Mesothelial cell of epicardium (in vitro differentiated cells): Measurements from ENCODE around the gene CUBN. TPM values are rescaled to one million over a fixed set of nuclear protein-coding genes. Genes with fewer than 3 reads are reported as not detected.
A peak's percentile ranks its signal among the peaks of the same experiment; 100 is the strongest.

Source experiments
- DNase-seq, 2 experiments: peaks; one replicate each; pipeline ENCODE4 v3.0.0; 2021; ENCODE audit warnings: low spot score in 2 of 2; ENCODE audit not compliant: unreplicated experiment in 2 of 2
- H3K27ac Mint-ChIP-seq: 2 replicates; pipeline ENCODE4 v1.8.0; 2021; ENCODE audit warnings: mixed read lengths
- H3K27me3 Mint-ChIP-seq: 2 replicates; pipeline ENCODE4 v1.8.0; 2021; ENCODE audit warnings: low read depth, mixed read lengths
- H3K36me3 Mint-ChIP-seq: 2 replicates; pipeline ENCODE4 v1.8.0; 2021; ENCODE audit warnings: mixed read lengths
- H3K4me1 Mint-ChIP-seq: 2 replicates; pipeline ENCODE4 v1.8.0; 2021; ENCODE audit warnings: mixed read lengths
- H3K4me3 Mint-ChIP-seq: 2 replicates; pipeline ENCODE4 v1.8.0; 2021; ENCODE audit warnings: mild to moderate bottlenecking, moderate library complexity, mixed read lengths
- H3K9me3 Mint-ChIP-seq: 2 replicates; pipeline ENCODE4 v1.8.0; 2021; ENCODE audit warnings: mixed read lengths
- total RNA-seq: library from RNA; stranded (reverse); gene quantifications from 3 replicates; pipeline ENCODE4 v1.2.1, GENCODE V29; 2021
- TF ChIP-seq, protein P1 (sequence below): fragments of 200-600 bp; sonication (generic); IDR thresholded peaks from one replicate; pipeline ENCODE4 v1.5.0; 2021; ENCODE audit warnings: antibody characterized with exemption; ENCODE audit not compliant: unreplicated experiment

CUBN gene
- total RNA-seq, 1 donor from 2014 or later: 1.5 TPM

DNA sequence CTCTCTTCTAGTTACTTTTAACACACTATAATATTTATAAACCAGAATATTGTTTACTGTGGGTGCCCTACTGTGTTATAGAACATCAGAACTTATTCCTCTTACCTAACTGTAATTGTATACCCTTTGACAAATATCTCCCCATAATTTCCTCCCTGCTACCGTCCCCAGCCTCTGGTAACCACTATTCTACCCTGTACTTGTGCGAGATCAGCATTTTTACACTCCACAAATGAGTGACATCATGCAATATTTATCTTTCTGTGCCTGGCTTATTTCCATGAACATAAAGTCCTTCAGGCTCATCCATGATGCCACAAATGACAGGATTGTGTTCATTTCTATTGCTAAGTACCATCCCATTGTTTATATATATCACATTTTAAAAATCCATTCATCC lies 172.6 kb downstream of the CUBN start:
- no peaks in the 10 kb centered on the region for H3K27me3 Mint-ChIP-seq
- H3K9me3 Mint-ChIP-seq: no peaks in the 10 kb centered on the region
- H3K4me1 Mint-ChIP-seq: peaks cover 10% of the 10 kb centered on the region
- no peak overlapping the region for H3K27ac Mint-ChIP-seq
- H3K4me3 Mint-ChIP-seq: no peak overlapping the region
- H3K36me3 Mint-ChIP-seq: no peaks in the 10 kb centered on the region
- TF ChIP-seq, protein P1, sequence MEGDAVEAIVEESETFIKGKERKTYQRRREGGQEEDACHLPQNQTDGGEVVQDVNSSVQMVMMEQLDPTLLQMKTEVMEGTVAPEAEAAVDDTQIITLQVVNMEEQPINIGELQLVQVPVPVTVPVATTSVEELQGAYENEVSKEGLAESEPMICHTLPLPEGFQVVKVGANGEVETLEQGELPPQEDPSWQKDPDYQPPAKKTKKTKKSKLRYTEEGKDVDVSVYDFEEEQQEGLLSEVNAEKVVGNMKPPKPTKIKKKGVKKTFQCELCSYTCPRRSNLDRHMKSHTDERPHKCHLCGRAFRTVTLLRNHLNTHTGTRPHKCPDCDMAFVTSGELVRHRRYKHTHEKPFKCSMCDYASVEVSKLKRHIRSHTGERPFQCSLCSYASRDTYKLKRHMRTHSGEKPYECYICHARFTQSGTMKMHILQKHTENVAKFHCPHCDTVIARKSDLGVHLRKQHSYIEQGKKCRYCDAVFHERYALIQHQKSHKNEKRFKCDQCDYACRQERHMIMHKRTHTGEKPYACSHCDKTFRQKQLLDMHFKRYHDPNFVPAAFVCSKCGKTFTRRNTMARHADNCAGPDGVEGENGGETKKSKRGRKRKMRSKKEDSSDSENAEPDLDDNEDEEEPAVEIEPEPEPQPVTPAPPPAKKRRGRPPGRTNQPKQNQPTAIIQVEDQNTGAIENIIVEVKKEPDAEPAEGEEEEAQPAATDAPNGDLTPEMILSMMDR: no peak
- DNase-seq: no peak

DNA sequence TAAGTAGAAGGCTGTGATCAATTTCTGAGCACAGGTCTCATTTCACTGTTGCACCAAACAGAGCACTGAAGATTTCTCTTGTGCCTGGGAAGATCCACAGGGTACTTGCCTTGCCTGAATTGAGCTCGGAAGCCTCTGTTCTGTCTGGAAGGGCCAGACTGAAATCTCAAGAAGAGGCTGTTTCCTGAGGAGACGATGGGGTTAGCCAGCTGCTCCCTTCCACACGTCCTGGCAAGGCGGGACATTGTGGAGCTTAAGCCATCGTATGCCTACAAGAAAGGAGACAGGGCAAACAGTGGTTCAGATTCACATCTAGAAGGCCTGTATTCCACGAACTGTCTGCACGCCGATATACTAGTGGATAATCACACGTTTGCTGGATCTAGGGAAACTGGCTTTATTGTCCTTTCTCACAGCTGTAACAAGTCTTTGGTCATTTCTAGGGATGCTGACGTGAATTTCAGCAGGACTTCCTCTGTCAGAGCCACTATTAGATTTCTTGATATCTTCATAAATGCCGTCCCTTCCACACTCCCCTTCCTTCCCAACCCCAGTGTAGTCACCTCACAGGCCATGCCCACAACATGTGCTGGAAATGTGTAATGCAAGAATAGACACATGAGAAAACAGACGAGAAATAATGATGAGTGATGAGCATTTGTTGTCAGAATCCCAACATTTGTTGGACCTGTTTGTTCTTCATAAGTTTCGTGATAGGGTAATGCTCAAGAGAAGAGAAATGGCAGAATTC lies 175.2 kb downstream of the CUBN start:
- TF ChIP-seq, protein P1: no peak
- Mint-ChIP-seq H3K9me3 (no peaks in the 10 kb centered on the region), H3K27ac (no peak overlapping the region), H3K36me3 (no peaks in the 10 kb centered on the region), H3K4me3 (no peak overlapping the region), H3K27me3 (no peaks in the 10 kb centered on the region), H3K4me1 (peaks cover 31% of the 10 kb centered on the region)
- no peak for DNase-seq

DNA sequence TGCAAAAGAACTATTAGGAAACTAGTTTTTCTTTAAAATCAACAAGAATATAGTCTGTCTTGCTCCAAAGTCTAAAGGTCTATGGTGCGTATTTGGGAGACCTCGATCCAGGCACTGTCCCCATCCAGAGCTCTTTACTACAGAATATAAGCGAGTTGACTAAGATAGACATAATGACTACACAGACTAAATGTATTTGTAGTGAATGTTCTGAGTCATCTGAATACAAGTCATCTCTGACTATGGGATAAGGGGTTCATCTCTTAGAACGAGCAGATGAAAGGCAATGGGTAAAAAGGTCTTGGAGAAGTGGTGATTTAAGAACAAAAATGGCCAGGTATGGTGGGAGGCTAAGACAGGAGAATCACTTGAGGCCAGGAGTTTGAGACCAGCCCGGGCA lies 176.3 kb downstream of the CUBN start:
- Mint-ChIP-seq H3K36me3 (no peaks in the 10 kb centered on the region), H3K9me3 (no peaks in the 10 kb centered on the region), H3K27ac (peak overlapping the region; percentile 55), H3K4me1 (peaks cover 31% of the 10 kb centered on the region), H3K27me3 (no peaks in the 10 kb centered on the region), H3K4me3 (no peak overlapping the region)
- TF ChIP-seq, protein P1: no peak
- no peak for DNase-seq

DNA sequence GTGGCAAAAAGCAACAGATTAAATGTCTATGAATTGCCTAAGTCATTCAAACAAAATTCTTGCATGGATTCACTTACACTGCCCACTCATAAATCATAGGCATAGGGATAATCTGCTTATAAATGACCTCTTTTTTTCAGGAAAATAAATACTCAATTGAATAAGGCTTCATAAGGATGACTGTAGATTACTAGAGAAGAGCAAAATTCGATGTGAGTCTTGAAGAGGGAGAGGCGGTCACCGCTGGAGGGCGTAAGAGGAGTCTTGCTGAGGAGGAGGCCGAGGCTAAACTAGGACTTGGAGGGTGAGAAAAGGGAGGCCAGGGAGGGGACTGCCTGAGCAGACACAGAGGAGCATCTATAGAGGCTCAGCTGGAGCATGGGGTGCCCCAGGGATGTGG lies 177.0 kb downstream of the CUBN start:
- no peaks in the 10 kb centered on the region for H3K36me3 Mint-ChIP-seq
- TF ChIP-seq, protein P1: no peak
- no peak overlapping the region for H3K4me3 Mint-ChIP-seq
- peaks cover 31% of the 10 kb centered on the region for H3K4me1 Mint-ChIP-seq
- no peak for DNase-seq
- peak overlapping the region; percentile 55 for H3K27ac Mint-ChIP-seq
- no peaks in the 10 kb centered on the region for H3K9me3 Mint-ChIP-seq
- H3K27me3 Mint-ChIP-seq: no peaks in the 10 kb centered on the region

DNA sequence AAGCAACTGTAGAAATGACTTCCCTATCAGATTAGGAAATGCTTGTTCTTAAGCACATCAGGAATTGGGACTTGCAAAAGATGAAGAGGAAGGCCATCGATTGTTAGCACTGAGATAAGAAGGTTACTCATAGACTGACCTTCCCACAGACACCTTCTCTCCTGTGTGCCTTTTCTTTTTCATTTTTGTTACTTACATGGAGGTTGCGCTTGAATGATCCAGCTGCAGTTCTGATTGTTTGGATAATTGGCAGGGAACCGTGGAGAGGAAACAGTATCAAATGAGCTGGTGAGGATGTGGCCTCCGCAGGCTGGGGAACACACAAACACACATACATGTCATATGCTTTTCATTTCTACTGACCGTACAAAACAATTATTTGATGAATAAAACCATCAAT lies 177.5 kb downstream of the CUBN start:
- Mint-ChIP-seq H3K9me3 (no peaks in the 10 kb centered on the region), H3K27me3 (no peaks in the 10 kb centered on the region), H3K4me3 (no peak overlapping the region), H3K27ac (peak overlapping the region; percentile 41), H3K36me3 (no peaks in the 10 kb centered on the region), H3K4me1 (peaks cover 31% of the 10 kb centered on the region)
- no peak for DNase-seq
- TF ChIP-seq, protein P1: no peak
